T1000 (cell line): ENCODE data around the gene THRAP3.

Experiments
- DNase-seq: peaks from one replicate; lab custom pipeline; 2025; ENCODE audit warnings: mixed read lengths; lab: John Stamatoyannopoulos, UW

The THRAP3 gene

GRCh38 chr1:36323636-36324352 is 99.6 kb downstream of the THRAP3 start, which contains the start of gene EVA1B:
Gene EVA1B, minus strand, starts transcription at chr1:36323645. Its CDS starts 608 bp downstream, at chr1:36323037.
- peak; percentile 58 for DNase-seq

GRCh38 chr1:36324353-36324703 is 100.1 kb downstream of the THRAP3 start:
- DNase-seq = no peak

GRCh38 chr1:36326499-36326898 is 102.3 kb downstream of the THRAP3 start:
- no peak for DNase-seq

GRCh38 chr1:36327421-36328087 is 103.3 kb downstream of the THRAP3 start:
- peak; percentile 33 for DNase-seq

GRCh38 chr1:36328088-36328480 is 103.8 kb downstream of the THRAP3 start:
- DNase-seq = no peak

GRCh38 chr1:36328713-36329112 is 104.5 kb downstream of the THRAP3 start:
- no peak for DNase-seq

- no peak for DNase-seq
Observed at GRCh38 chr1:36329817-36330216, 105.6 kb downstream of the THRAP3 start.

- no peak for DNase-seq
Observed at GRCh38 chr1:36330940-36331339, 106.7 kb downstream of the THRAP3 start.

GRCh38 chr1:36337830-36338229 is 113.6 kb downstream of the THRAP3 start:
- no peak for DNase-seq

GRCh38 chr1:36339215-36339614 is 115.0 kb downstream of the THRAP3 start:
- no peak for DNase-seq

- DNase-seq = no peak
Observed at GRCh38 chr1:36339615-36340014, 115.4 kb downstream of the THRAP3 start.

GRCh38 chr1:36341626-36342320 is 117.5 kb downstream of the THRAP3 start:
- DNase-seq = no peak

GRCh38 chr1:36342426-36343185 is 118.4 kb downstream of the THRAP3 start:
- DNase-seq = peak; percentile 67

- no peak for DNase-seq
Observed at GRCh38 chr1:36343651-36344394, 119.6 kb downstream of the THRAP3 start.

GRCh38 chr1:36344395-36344680 is 120.1 kb downstream of the THRAP3 start:
- no peak for DNase-seq

- no peak for DNase-seq
Observed at GRCh38 chr1:36345353-36345752, 121.1 kb downstream of the THRAP3 start.

GRCh38 chr1:36346741-36347370 is 122.6 kb downstream of the THRAP3 start:
- DNase-seq = no peak

GRCh38 chr1:36349241-36349671 is 125.0 kb downstream of the THRAP3 start:
- no peak for DNase-seq

GRCh38 chr1:36349839-36350238 is 125.6 kb downstream of the THRAP3 start:
- no peak for DNase-seq

- DNase-seq = peak; percentile 80
Observed at GRCh38 chr1:36350659-36351226, 126.5 kb downstream of the THRAP3 start.
